Heart right ventricle (tissue), 16 donors: ENCODE measurements around the gene MFAP2. TPM values are rescaled to one million over a fixed set of nuclear protein-coding genes. Genes with fewer than 3 reads are reported as not detected.
A peak's percentile ranks its signal among the peaks of the same experiment; 100 is the strongest.
"Not testable (repeated sequence)": the region's sequence is repeated elsewhere in the genome, so short reads cannot be mapped to it uniquely, and the experiment has no call there.

Experiments
- ATAC-seq, 8 donors: fragments of 200-7000 bp; cut with Tn5 transposase; one replicate each; pipeline ENCODE4 v1.9.1; 2020; ENCODE audit warnings: mild to moderate bottlenecking in 8 of 8, moderate library complexity in 8 of 8, moderate number of reproducible peaks in 1 of 8
- DNase-seq, 2 donors: peaks; one replicate each; pipeline ENCODE4 v3.0.0-alpha.2; 2020
- H3K27ac ChIP-seq, 10 donors: fragments of 200-600 bp; sonication (generic) in 2 of 10; one replicate each; pipeline versions ENCODE4 v1.5.0 to v1.8.0; 2020 to 2022; ENCODE audit warnings: mild to moderate bottlenecking in 3 of 10
- H3K27me3 ChIP-seq, 7 donors: fragments of 200-600 bp; one replicate each; pipeline ENCODE4 v1.8.0; 2021 to 2022; ENCODE audit warnings: mild to moderate bottlenecking in 2 of 7
- H3K36me3 ChIP-seq, 9 donors: fragments of 200-600 bp; sonication (generic) in 1 of 9; one replicate each; pipeline versions ENCODE4 v1.5.0 to v1.8.0; 2020 to 2022; ENCODE audit warnings: mild to moderate bottlenecking in 2 of 9
- H3K4me1 ChIP-seq, 9 donors: fragments of 200-600 bp; sonication (generic) in 1 of 9; one replicate each; pipeline versions ENCODE4 v1.5.0 to v1.8.0; 2020 to 2022; ENCODE audit warnings: mild to moderate bottlenecking in 4 of 9
- H3K4me3 ChIP-seq, 10 donors: fragments of 200-600 bp; sonication (generic) in 2 of 10; one replicate each; pipeline versions ENCODE4 v1.5.0 to v1.8.0; 2020 to 2022; ENCODE audit warnings: mild to moderate bottlenecking in 7 of 10, moderate library complexity in 2 of 10
- H3K9me3 ChIP-seq, 11 donors: fragments of 200-600 bp in 10 of 11; sonication (generic) in 2 of 11; one replicate each; pipeline versions ENCODE4 v1.5.0 to v1.8.0; 2013 to 2022; ENCODE audit warnings: mild to moderate bottlenecking in 2 of 11, control low read depth in 1 of 11, moderate library complexity in 1 of 11
- WGBS, 2 donors: extraction: QIAGEN DNeasy Blood & Tissue Kit; methylation state at CpG; one replicate each; pipeline ENCODE4 v1.1.7; 2013; ENCODE audit warnings: inconsistent platforms in 1 of 2; 5-methylcytosine and 5-hydroxymethylcytosine counted together
- intact Hi-C, 10 donors: fragments of 100-400 bp; cut with DNase I; formaldehyde crosslinking; loops; one replicate each; pipeline versions ENCODE4 v1.11.1 to v1.14.2; 2022
- polyA plus RNA-seq, 2 donors: library from polyadenylated mRNA; stranded (reverse); fragments of 200-250 nt; gene quantifications; one replicate each; pipeline ENCODE4 v1.2.3, GENCODE V29; 2013
- total RNA-seq, 10 donors: library from RNA; stranded (reverse); fragmentation: NEBNext Ultra II Directional in 3 of 10; extraction: Animal tissue kit (Norgen Biotek cat#: 25700) in 3 of 10; gene quantifications; one replicate each; pipeline versions ENCODE4 v1.2.1 to v1.2.4, GENCODE V29; 2021 to 2023
- TF ChIP-seq, protein P1 (sequence below), 9 donors: fragments of 200-600 bp; sonication (generic) in 2 of 9; IDR thresholded peaks; one replicate each; pipeline versions ENCODE4 v1.5.0 to v1.8.0; 2021 to 2022; ENCODE audit warnings: antibody characterized with exemption in 9 of 9, mild to moderate bottlenecking in 5 of 9, moderate library complexity in 1 of 9
- donor health status: Arrhythmogenic right ventricular cardiomyopathy.
- donor health status: ischemic (EF 13 %, LVEDD 7.1; RV severe dilation, severe dysfunction).
- donor health status: healthy with polysubstance abuse.
- donor health status: DM: no; HTN: yes; CAD: no.
- donor health status: DM: no; HTN: no; CAD: no.
- donor health status: ischemic (EF 25% LVEDD 6.9; RV normal size, moderate dysfunction).
- donor health status: ischemic (EF 25% LVEDD 5.7; RV mildly dilated, moderate dysfunction).
- donor health status: healthy.
- donor health status: DM: yes; HTN: yes; CAD: no.
- donor health status: Ischemic cardiomyopathy.
- donor health status: ischemic (EF 35%, LVEDD 5.7; RV mildly dilated, moderate dysfunction).
- donor health status: nonischemic (EF 11% LVEDD 7.7; RV severe dilation, severe dysfunction).
- donor health status: DM: yes; HTN: yes; CAD: no.
- donor health status: PGD.
- donor health status: ischemic (EF 29% LVEDD 5.4; RV normal size, mild dysfunction).
- donor health status: nonischemic (EF 23%, LVEDD 6.1; RV moderate dilation, normal function).

MFAP2 gene
- total and polyA plus RNA-seq, 12 donors = 1.3 to 10.5 (median 2.5) TPM

DNA sequence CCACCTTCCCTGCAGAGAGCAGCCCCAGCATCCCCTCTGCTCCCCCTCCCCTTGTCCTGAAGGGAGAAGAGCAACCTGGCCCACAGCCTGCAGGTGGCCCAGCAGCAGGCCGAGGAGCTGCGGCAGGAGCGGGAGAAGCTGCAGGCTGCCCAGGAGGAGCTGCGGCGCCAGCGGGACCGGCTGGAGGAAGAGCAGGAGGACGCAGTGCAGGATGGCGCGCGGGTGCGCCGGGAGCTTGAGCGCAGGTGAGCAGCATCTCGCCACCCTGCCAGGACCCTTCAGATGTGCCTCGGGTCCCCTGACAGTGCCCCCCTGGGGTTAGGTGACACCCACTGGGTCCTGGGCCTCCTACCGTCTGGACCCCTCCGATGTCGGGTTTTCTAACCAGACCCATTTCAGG is 36.4 kb downstream of the MFAP2 start:
- H3K4me1 ChIP-seq = no peaks in the 10 kb centered on the region
- WGBS, 2 donors = 93 to 94% methylated on average over 19 of the region's 19 CpGs
- H3K27me3 ChIP-seq = no peaks in the 10 kb centered on the region
- DNase-seq (no peak), ATAC-seq (no peak)
- intact Hi-C loops = loop anchor here in 1 of 10 donors (5.0 kb wide), 1 partner anchor 322 kb away; no protein-coding TSS in a partner anchor
- no peak overlapping the region for H3K27ac ChIP-seq
- peaks cover 0 to 80% (median 22%) of the 10 kb centered on the region in 9 donors for H3K36me3 ChIP-seq
- H3K9me3 ChIP-seq = no peaks in the 10 kb centered on the region
- no peak overlapping the region for H3K4me3 ChIP-seq
- TF ChIP-seq, protein P1, sequence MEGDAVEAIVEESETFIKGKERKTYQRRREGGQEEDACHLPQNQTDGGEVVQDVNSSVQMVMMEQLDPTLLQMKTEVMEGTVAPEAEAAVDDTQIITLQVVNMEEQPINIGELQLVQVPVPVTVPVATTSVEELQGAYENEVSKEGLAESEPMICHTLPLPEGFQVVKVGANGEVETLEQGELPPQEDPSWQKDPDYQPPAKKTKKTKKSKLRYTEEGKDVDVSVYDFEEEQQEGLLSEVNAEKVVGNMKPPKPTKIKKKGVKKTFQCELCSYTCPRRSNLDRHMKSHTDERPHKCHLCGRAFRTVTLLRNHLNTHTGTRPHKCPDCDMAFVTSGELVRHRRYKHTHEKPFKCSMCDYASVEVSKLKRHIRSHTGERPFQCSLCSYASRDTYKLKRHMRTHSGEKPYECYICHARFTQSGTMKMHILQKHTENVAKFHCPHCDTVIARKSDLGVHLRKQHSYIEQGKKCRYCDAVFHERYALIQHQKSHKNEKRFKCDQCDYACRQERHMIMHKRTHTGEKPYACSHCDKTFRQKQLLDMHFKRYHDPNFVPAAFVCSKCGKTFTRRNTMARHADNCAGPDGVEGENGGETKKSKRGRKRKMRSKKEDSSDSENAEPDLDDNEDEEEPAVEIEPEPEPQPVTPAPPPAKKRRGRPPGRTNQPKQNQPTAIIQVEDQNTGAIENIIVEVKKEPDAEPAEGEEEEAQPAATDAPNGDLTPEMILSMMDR (IDR thresholded peaks at IDR 0.05) = no peak

DNA sequence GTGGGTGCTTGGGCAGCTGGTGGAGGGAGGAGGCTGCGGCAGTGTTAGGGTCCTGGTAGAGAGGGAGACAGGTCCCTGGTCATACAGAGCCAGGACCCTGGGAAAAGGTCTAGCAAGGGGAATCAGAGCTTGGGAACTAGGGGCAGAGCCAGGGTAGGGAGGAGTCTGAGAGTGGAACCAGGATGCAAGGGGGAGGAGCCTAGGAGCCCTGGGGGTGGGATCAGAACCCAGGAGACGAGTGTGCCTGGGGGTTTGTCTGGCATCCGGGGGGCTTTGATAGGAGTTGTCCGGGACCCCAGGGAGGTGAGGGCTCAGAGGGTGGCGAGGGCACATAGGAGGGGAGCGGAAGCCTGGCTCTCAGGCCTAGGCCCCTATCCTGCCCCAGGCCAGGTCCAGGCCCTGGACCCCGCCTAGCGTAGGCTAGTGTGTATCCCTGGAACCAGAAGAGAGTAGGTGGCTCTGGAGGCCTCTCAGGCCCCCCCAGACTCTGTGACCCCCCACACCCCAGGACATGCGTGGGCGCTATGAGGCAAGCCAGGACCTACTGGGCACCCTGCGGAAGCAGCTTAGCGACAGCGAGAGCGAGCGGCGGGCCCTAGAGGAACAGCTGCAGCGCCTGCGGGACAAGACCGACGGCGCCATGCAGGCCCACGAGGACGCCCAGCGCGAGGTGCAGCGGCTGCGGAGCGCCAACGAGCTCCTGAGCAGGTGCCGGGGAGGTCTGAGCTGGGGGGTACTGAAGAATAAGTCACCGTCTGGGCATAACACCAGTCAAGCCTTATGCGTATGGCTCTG is 40.8 kb downstream of the MFAP2 start:
- H3K27me3 ChIP-seq, H3K4me1 ChIP-seq, H3K4me3 ChIP-seq, H3K9me3 ChIP-seq, H3K27ac ChIP-seq, DNase-seq: not testable (repeated sequence)
- peaks cover 0 to 72% (median 23%) of the 10 kb centered on the region in 9 donors for H3K36me3 ChIP-seq
- WGBS, 2 donors = 95% methylated on average over 32 of the region's 32 CpGs
- ATAC-seq = peak in 4 of 8 donors; percentile 7 to 34 (median 25)
- intact Hi-C loops = loop anchor here in 1 of 10 donors (5.0 kb wide), 1 partner anchor 317 kb away; no protein-coding TSS in a partner anchor

DNA sequence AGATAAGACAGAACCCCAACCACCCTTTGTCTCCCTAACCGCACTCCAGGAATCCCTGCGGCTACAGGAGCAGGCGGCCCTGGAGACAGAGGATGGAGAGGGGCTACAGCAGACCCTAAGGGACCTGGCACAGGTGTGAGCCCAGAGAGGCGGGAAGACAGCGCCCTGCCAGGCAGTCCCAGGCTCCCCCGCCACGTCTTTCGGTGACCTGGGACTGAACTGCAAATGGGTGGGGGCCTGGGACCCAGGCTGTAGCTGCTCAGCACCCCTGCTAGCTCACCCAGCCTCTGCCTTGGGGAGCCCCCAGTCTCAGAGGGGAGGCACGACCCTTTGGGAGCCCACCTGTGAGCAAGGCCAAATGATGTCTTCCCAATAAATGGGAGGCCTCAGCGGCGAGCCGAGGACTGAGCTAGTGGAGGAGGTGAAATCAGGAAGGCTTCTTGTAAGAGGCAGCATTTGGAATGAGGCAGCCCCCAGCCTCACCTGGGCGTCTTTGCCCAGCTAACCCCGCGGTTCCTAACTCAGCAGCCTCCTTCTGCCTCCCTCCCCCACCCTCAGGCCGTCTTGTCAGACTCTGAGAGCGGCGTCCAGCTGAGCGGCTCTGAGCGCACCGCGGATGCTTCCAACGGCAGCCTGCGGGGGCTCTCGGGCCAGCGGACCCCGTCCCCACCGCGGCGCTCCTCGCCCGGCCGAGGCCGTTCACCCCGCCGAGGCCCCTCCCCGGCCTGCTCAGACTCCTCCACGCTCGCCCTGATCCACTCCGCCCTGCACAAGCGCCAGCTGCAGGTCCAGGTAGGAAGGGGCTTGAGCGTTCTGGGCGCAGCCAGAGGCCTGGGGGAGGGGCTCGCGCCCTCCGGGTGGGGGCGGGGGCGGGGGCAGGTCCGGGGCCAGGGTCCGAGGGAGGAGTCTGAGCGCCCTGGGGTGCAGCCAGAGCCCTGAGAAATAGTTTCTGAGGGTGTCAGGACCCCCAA is 41.8 kb downstream of the MFAP2 start:
- no peak overlapping the region for H3K27ac ChIP-seq
- H3K27me3 ChIP-seq = no peaks in the 10 kb centered on the region
- H3K4me3 ChIP-seq = no peak overlapping the region
- TF ChIP-seq, protein P1 (IDR thresholded peaks at IDR 0.05) = no peak
- WGBS, 2 donors = 68 to 78% methylated on average over 43 to 51 of the region's 51 CpGs
- H3K4me1 ChIP-seq = no peaks in the 10 kb centered on the region
- ATAC-seq (peak in 2 of 8 donors; percentile 7 to 15), DNase-seq (no peak)
- peaks cover 0 to 73% (median 23%) of the 10 kb centered on the region in 9 donors for H3K36me3 ChIP-seq
- intact Hi-C loops = no loop called here
- H3K9me3 ChIP-seq = no peaks in the 10 kb centered on the region

DNA sequence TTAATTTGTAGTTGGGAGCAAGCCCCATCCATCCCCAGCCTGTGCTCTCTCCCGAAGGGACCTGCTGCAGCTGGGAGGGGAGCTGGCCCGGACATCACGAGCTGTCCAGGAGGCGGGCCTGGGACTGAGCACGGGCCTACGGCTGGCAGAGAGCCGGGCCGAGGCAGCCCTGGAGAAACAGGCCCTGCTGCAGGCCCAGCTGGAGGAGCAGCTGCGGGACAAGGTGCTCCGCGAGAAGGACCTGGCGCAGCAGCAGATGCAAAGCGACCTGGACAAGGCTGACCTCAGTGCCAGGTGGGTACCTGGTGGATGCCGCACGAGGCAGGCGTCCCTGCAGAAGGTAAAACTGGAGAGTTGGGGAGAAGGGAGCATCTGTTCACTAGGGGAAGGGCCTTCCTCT is 43.8 kb downstream of the MFAP2 start:
- ATAC-seq, H3K27ac ChIP-seq, intact Hi-C loops, H3K27me3 ChIP-seq, H3K9me3 ChIP-seq, DNase-seq, H3K4me1 ChIP-seq, H3K4me3 ChIP-seq: not testable (repeated sequence)
- 89 to 90% methylated on average over 16 of the region's 16 CpGs for WGBS, 2 donors
- H3K36me3 ChIP-seq = peaks cover 0 to 69% (median 13%) of the 10 kb centered on the region in 9 donors

DNA sequence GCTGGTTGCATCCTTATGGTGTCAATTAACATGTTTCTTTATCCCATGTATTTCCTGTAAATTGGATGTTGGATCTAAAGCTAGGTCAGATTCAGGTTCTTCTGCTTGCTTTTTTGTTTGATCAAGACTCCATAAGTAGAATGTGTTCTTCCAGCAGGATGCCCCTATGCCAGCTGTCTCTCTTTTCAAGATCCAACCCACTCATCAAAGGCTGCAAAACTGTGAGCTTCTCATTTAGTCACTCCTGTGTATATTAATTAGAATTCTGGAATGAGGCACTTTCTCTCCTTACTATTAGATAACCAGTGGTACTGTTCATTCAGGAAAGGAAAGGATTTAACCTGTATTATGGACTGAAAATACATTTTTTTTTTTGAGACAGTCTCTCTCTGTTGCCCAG is 46.5 kb downstream of the MFAP2 start:
- H3K9me3 ChIP-seq, intact Hi-C loops, H3K27me3 ChIP-seq, H3K4me1 ChIP-seq, H3K27ac ChIP-seq, ATAC-seq, DNase-seq, H3K4me3 ChIP-seq: not testable (repeated sequence)
- H3K36me3 ChIP-seq = peaks cover 0 to 61% (median 11%) of the 10 kb centered on the region in 9 donors

DNA sequence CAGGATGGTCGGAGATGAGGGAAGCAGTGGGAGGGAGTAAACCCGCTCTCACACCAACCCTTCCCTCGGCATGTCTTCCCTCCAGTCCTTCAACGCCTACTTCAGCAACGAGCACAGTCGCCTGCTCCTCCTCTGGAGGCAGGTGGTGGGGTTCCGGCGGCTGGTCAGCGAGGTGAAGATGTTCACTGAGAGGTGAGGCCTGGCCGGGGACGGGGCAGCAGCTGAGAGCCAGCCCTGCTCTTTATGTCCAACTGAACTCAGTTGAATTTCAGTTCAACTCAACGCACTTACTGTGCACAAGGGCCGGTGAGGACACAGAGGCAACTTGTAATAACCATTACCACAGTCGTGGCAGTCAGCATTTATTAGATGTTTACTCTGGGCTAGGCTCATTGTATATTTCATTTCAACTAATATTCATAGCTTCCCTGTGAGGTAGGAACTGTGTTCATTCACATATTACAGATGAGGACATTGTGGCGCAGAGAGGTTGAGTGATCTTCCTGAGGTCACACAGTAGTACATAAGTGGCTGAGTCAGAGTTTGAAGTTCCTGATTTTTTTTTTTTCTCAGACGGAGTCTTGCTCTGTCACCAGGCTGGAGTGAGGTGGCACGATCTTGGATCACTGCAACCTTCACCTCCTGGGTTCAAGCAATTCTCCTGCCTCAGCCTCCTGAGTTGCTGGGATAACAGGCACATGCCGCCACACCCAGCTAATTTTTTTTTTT is 49.0 kb downstream of the MFAP2 start:
- peaks cover 0 to 43% (median 11%) of the 10 kb centered on the region in 9 donors for H3K36me3 ChIP-seq
- H3K4me1 ChIP-seq, H3K9me3 ChIP-seq, intact Hi-C loops, H3K4me3 ChIP-seq, H3K27ac ChIP-seq, H3K27me3 ChIP-seq, DNase-seq, ATAC-seq: not testable (repeated sequence)
- 86 to 90% methylated on average over 18 of the region's 18 CpGs for WGBS, 2 donors

DNA sequence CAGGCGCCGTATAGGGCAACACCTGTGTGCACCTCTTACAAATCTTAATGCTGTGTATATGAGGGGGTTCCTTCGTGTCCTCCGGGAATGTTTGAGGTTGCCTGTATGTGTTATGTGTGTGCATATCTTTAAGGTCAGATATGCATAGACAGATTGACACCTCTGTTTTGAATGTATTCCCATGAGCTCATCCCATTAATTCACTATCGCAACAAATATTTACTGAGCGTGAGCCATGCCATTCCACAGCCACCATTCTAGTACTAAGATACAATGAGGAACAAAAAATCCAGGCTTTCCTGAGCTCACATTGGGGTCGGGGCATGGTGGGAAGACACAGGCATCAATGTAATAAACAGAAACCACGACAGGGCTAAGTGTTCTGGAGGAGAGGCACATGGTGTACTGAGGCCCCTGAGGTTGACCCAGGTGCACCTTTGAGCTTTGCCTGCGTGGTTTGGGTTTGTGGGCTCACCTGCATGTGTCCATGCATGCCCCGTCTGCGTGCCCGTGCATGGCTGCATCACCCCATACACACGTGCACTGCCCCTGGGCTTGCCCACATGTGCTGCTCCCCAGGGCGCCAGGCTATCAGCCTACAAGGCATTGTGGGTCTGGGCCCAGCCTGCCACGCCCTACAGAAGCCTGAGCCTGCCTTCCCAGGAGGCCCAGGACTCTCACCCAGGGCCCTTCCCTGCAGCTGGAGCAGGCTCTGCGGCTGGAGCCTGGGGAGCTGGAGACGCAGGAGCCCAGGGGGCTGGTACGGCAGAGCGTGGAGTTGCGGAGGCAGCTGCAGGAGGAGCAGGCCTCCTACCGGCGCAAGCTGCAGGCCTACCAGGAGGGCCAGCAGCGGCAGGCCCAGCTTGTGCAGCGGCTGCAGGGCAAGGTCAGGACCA is 51.0 kb downstream of the MFAP2 start:
- intact Hi-C loops = loop anchor here in 1 of 10 donors (10.0 kb wide), 1 partner anchor 315 kb away; the partner anchor contains the start of gene NBPF1
- peaks cover 0 to 31% (median 4%) of the 10 kb centered on the region in 9 donors for H3K36me3 ChIP-seq
- DNase-seq, H3K4me3 ChIP-seq, H3K9me3 ChIP-seq, H3K4me1 ChIP-seq, H3K27ac ChIP-seq, H3K27me3 ChIP-seq: not testable (repeated sequence)
- ATAC-seq = peak in 2 of 8 donors; percentile 7 to 18
- 86 to 90% methylated on average over 21 to 24 of the region's 24 CpGs for WGBS, 2 donors
